ENCODE measurements around the gene RGL3. TPM values are rescaled to one million over a fixed set of nuclear protein-coding genes. Genes with fewer than 3 reads are reported as not detected.
A peak's percentile ranks its signal among the peaks of the same experiment; 100 is the strongest.

Gene RGL3
- total and polyA plus RNA-seq, 2 of the 4 experiments (the other 2 are of a cell fraction) = 0.18 to 0.62 TPM

GRCh38 chr19:11435057-11435832, 16.1 kb upstream of the RGL3 start, which contains the start of the genes ODAD3 and PRKCSH (continued):
- TF ChIP-seq ELK1 (IDR thresholded peaks at IDR 0.05; ENCODE audit: borderline replicate concordance, low read depth, low read length) = no peak

- dilution Hi-C loops (cut with HindIII; ENCODE audit: low sequenced_read_pairs, unreplicated experiment) = no loop called here
- no TSS peak for BruUV-seq (replicated peaks)
- Histone ChIP-seq H3K23ac (ENCODE audit: low read depth, low read length) (no peak overlapping the region), H3K36me3 (ENCODE audit: control insufficient read depth, insufficient read depth, low read length) (peaks cover 19% of the 10 kb centered on the region), H3K27me3 (ENCODE audit: control insufficient read depth, insufficient read depth, low read length) (no peaks in the 10 kb centered on the region), H2AK5ac (ENCODE audit: low read depth, low read length) (no peak overlapping the region), H2AK9ac (replicated peaks; ENCODE audit: low read depth, low read length, poor library complexity) (peak overlapping the region; percentile 89), H2AFZ (replicated peaks; ENCODE audit: low read length, poor library complexity) (peak overlapping the region; percentile 100), H3K4me1 (ENCODE audit: control insufficient read depth, insufficient read depth, low read length) (peaks cover 9% of the 10 kb centered on the region), H4K8ac (ENCODE audit: low read depth in 2 of 2, low read length in 2 of 2) (peak overlapping the region; percentile 28 to 78; a peak in 3 of 4 replicates), H3K9me3 (ENCODE audit: control insufficient read depth, insufficient read depth, low read length) (no peaks in the 10 kb centered on the region), H2BK20ac (ENCODE audit: low read depth, low read length) (no peak overlapping the region), H3K18ac (ENCODE audit: low read depth, low read length) (no peak overlapping the region), H3K4me3 (ENCODE audit: insufficient read depth, low read depth, low read length) (peak overlapping the region; percentile 41), H3K14ac (replicated peaks; ENCODE audit: low read depth, low read length) (peak overlapping the region; percentile 41), H3K56ac (ENCODE audit: extremely low read depth, insufficient read depth, low read length) (no peak overlapping the region), H3K9me1 (ENCODE audit: insufficient read depth, low read length) (peaks cover 12% of the 10 kb centered on the region), H2BK120ac (ENCODE audit: low read depth, low read length) (no peak overlapping the region), H4K91ac (ENCODE audit: insufficient read depth, low read depth, low read length) (peak overlapping the region; percentile 31; the same call in 1 of the 2 replicates), H3K4me2 (ENCODE audit: low read depth, low read length) (peak overlapping the region; percentile 74), H2BK15ac (ENCODE audit: low read depth, low read length) (no peak overlapping the region), H2BK5ac (ENCODE audit: low read depth, low read length, poor library complexity, severe bottlenecking) (peak overlapping the region; percentile 25), H3K4ac (ENCODE audit: low read depth, low read length) (peak overlapping the region; percentile 64), H4K20me1 (ENCODE audit: insufficient read depth, low read length) (peaks cover 7% of the 10 kb centered on the region), H3K27ac (ENCODE audit: insufficient read depth, low read length) (peak overlapping the region; percentile 44), H4K5ac (ENCODE audit: low read depth, low read length) (peak overlapping the region; percentile 14), H3K9ac (ENCODE audit: low read depth, low read length) (peak overlapping the region; percentile 54), H3K79me1 (ENCODE audit: low read depth in 1 of 2, low read length in 2 of 2) (peaks cover 13 to 22% of the 10 kb centered on the region in 2 experiments; a peak in 3 of 4 replicates)
- 6% methylated on average over 3 of the region's 9 CpGs; no CpG with 5 or more reads in 1 of the 2 experiments for WGBS, 2 experiments (ENCODE audit: extremely low coverage in 2 of 2, insufficient read length in 1 of 2)
- CTCF ChIA-PET = interaction anchor here (0.6 to 1.4 kb wide), 7 partner anchors 13 to 234 kb away, joined by 3 to 9 read pairs (median 3); no protein-coding TSS in a partner anchor
- ATAC-seq (ENCODE audit: low read depth) = peak; percentile 8
- POLR2A ChIA-PET (ENCODE audit: unreplicated experiment) = no interaction called here
- DNase-seq = no peak
- intact Hi-C loops (cut with micrococcal nuclease) = loop anchor here (1.0 to 2.0 kb wide), 3 partner anchors 60 to 141 kb away; partner anchors contain the start of genes CCDC159, SWSAP1 and TMEM205
- in situ Hi-C loops (cut with MboI; ENCODE audit: low sequenced_read_pairs) = no loop called here
- TF ChIP-seq FOS (IDR thresholded peaks at IDR 0.05; ENCODE audit: low read depth, low read length) = no peak
- no peak for TF ChIP-seq SMC3 (IDR thresholded peaks at IDR 0.05; ENCODE audit: low read depth, low read length)
- TF ChIP-seq RFX5 (IDR thresholded peaks at IDR 0.05; ENCODE audit: low read depth, low read length) = no peak
- TF ChIP-seq RAD21 (IDR thresholded peaks at IDR 0.05; ENCODE audit: low read length) = no peak
- no peak for TF ChIP-seq MAFK (IDR thresholded peaks at IDR 0.05; ENCODE audit: low read depth, low read length)
- TF ChIP-seq MXI1 (IDR thresholded peaks at IDR 0.05; ENCODE audit: borderline replicate concordance, low read depth, low read length) = no peak
- no peak for TF ChIP-seq ELK1 (IDR thresholded peaks at IDR 0.05; ENCODE audit: borderline replicate concordance, low read depth, low read length)
- no peak for TF ChIP-seq CTCF (conservative IDR thresholded peaks at IDR 0.05; ENCODE audit: low read depth, low read length)
- no peak for TF ChIP-seq USF2 (IDR thresholded peaks at IDR 0.05; ENCODE audit: low read depth, low read length)
- no peak for TF ChIP-seq POLR2A (IDR thresholded peaks at IDR 0.05; ENCODE audit: low read depth, low read length)
Observed at GRCh38 chr19:11434703-11435056, 15.6 kb upstream of the RGL3 start.

Data from IMR-90 (cell line).